HG03175 (cell line): Measurements from ENCODE around the gene CBX1.
"Not testable (repeated sequence)": the region's sequence is repeated elsewhere in the genome, so short reads cannot be mapped to it uniquely, and the experiment has no call there.

Experiments
- ATAC-seq: cut with Tn5 transposase; IDR thresholded peaks from one replicate; pipeline ENCODE4 v1.9.1; 2021; ENCODE audit warnings: mild to moderate bottlenecking, moderate library complexity; ENCODE audit not compliant: unreplicated experiment

The CBX1 gene

DNA sequence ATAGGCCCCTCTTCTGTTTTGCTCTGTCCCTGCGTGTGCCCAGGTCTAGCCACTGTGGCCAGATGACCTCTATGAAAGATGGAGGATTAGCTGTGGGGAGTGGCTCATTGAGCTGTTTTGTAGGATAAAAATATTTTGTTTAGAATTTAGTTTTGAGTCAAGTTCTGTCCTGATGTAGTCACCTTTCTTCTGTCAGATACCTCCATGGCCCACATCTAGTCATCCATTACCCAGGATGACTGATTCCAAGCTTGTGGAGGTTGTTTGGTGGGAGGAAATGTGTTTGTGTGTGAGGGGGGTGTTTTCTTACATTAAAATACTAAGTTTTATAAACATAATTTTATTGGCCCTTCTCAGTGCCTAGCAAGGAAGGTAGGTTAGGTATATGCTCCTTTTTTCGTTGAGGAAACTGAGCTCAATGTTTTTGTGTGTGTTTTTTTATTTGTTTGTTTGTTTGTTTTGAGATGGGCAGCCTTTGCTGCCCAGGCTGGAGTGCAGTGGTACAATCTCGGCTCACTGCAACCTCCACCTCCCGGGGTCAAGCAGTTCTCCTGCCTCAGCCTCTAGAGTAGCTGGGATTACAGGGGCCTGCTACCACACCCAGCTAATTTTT, 22.6 kb upstream of the CBX1 start:
- no peak for ATAC-seq

DNA sequence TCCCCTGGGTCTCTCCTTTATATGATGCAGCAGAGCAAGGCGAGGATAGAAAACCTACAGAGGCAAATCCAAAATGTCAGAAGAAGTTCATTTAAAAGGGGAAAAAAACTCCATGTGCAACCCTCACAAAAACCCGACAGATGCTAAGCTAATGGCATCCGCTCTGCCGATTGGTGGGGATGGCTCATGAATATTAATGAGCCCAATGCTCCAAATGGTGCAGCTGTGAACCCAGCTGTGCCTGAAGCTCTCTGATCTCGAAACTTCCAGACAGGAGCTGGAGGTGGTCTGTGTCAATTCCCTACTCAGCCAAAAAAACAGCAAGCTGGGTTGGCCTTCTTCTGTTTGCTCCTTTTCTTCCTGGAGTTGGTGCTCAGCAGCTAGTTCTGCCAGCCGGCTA, 21.8 kb upstream of the CBX1 start:
- ATAC-seq: no peak

DNA sequence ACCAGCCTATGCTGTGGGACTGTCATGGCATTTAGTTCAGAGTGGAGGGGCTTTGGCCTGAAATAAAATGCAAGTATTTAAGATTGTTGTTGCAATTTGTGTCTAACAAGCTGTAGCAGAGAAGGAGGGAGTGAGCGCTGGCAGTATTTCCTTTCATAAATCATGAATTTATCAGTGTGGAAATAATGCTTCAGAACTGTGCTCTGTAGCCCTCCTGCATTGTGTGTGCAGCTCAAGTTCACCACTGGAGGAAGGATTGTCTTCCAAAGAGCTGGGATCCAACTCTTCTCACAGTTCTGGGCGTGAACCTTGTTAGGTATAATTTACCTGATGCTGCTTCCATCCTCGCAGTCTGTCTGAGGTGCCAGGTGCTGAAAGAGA, 21.4 kb upstream of the CBX1 start:
- ATAC-seq: no peak

DNA sequence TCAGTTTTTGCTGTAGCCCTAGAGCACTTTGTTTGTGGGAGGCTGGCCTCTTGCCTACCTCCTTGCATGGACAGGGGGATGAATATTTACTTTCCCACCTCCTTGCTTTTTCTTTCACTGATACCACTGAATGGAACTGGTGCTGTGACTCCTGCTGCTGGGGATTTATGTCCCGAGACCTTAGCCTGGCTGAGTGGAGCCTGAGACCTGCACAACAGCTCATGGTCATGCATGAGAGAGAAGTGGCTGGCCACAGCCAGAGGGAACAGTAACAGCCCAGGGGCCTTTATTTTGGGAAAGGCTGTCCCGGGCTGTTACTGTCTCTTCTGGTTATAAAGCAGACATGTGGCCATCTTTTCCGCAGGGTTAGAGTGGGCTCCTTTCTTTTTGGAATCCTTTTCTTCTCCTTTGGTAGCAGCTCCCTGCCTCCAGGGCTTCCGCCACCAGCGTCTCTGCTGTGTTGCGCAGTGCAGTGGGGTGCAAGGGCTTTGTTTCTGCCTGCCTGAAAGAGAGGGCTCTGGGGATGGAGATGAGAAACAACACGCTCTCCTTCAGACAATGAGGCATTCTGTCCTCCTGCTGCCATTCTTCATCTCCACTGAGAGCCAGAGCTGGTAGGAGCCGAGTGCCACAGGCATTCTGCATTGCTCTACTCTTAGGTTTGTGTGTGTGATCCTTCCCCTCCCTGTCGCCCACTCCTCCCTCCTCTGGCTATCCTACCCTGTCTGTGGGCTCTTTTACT, 20.8 kb upstream of the CBX1 start:
- ATAC-seq: no peak

DNA sequence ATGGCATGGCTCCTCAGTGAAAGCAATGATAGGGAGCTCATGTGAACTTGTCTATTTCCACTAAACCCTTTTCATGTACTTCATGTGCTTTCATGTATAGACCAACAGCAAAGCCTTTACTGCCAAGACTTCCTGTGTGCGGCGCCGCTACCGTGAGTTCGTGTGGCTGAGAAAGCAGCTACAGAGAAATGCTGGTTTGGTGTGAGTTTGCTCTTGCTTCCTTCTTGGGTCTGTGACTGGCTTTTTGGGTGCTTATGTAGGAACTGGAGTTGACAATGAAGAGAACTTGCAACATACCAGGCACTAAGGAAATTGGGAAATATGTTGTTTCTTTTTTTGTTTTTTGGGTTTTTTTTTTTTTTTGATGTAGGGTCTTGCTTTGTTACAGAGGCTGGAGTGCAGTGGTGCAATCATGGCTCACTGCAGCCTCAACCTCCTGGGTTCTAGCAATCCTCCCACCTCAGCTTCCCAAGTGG, 12.0 kb upstream of the CBX1 start:
- ATAC-seq: no peak

GRCh38 chr17:48111937-48112241, 10.6 kb upstream of the CBX1 start:
- ATAC-seq: no peak

DNA sequence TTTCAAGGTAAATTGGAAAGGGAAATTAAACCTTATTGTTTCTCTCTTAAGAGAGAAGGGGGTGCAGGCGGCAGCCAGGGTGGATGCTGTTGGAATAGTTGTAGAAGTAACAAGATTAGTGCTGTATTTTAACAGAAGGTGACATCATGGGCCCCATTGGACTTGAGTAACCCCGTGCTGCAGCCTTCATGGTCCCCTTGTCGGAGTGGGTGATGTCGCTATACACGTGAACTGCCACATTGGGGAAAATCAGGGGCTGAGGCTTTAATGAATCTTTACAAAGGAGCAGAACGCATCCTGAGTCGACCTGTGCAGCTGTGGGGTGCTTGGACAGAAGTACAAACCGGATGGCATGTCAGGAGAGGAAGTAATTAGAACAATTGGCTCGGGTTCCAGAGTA, 9.5 kb upstream of the CBX1 start:
- ATAC-seq: no peak

DNA sequence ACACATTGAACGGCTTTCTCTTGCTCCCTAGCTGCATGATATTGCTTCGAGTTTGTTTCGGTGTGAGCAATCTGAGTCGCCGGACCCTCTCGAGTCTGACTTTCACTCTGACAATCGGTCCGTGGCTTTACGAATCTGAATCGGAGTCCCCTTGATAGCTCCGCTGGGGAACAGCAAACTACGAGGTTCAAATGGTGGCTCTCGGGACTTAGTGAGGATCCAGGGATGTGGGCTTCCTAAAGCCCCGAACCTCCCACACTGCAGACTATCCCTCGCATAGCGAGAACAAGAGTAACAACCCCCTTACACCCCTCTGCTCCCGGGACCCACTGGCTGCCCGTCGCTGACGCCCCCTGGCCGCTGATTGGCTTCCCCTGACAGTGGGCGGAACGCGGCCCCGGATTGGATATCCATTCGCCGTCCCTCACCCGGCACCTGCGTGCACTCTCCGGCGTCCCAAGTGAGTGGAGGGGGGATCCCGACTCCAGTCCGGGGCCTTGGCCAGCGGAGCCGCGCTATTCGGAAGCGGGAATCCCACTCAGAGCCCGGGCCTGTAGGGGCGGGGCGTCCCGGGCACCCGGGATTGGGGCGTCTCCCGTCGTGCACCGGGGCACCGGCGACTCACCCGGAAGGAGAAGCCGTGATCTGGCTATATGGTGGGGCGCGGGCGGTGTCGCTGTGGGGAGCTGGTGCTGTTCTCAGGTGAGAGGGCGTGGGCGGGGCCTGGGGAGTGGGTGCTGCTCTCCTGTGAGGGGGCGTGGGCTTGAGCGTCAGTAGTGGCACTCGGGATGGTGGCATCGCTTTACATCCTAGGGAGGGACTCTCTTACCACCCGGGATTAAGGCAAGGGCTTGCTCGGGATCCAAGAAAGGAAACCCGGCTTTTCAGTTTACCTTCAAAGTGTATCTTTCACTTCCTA, 6.1 kb upstream of the CBX1 start, which contains the start of gene SNX11:
Gene SNX11, plus strand, starts transcription at position 630 of the 919 bp plus-strand sequence. CDS start 4,278 bp downstream, outside the sequence.
- ATAC-seq: peak; percentile 81

DNA sequence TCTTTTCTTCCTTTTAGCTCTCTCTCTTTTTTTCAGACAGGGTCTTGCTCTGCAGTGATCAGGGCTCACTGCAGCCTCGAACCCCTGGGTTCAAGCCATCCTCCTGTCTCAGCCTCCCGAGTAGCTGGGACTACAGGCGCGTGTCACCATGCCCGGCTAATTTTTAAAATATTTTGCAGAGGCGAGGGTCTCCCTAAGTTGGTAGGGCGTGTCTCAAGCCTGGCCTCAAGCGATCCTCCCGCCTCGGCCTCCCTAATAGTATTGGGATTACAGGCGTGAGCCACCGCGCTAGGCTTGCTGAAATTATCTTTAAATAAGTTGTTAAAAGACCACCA, 5.5 kb upstream of the CBX1 start:
- no peak for ATAC-seq

DNA sequence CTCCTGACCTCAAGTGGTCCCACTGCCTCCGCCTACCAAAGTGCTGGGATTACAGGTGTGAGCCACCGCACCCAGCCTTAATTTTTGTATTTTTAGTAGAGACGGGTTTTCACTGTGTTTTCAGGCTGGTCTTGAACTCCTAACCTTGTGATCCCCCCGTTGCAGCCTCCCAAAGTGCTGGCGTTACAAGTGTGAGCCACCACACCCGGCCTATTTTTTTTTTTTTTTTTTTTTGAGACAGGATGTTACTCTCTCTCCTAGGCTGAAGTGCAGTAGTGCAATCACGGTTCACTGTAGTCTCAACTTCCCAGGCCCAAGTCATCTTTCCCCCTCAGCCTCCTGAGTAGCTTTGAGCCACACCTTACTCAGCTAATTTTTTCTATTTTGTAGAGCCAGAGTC, 3.2 kb upstream of the CBX1 start:
- no peak for ATAC-seq

- ATAC-seq: no peak
Observed at GRCh38 chr17:48102798-48103715, 1.8 kb upstream of the CBX1 start.

- ATAC-seq: no peak
Observed at GRCh38 chr17:48102043-48102750, 919 bp upstream of the CBX1 start.

GRCh38 chr17:48100591-48101011, 677 bp downstream of the CBX1 start:
- no peak for ATAC-seq

- ATAC-seq: no peak
Observed at GRCh38 chr17:48100160-48100559, 1.1 kb downstream of the CBX1 start.

DNA sequence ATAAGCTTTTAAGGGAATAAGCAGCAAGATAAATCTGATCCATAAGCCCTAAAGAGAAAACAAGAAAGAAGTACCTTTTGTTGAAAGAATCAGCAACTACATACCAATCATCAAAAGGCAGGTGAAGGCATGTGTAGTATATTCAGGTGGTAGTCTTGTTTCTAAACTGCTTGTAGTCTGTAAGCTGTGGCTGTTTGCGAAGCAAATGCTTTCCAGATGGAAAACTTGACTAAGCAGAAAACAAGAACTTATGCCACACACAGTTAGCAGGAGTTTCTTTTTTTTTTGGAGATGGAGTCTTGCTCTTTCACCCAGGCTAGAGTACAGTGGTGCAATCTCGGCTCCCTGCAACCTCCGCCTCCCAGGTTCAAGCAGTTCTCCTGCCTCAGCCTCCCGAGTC, 5.7 kb downstream of the CBX1 start:
- no peak for ATAC-seq

DNA sequence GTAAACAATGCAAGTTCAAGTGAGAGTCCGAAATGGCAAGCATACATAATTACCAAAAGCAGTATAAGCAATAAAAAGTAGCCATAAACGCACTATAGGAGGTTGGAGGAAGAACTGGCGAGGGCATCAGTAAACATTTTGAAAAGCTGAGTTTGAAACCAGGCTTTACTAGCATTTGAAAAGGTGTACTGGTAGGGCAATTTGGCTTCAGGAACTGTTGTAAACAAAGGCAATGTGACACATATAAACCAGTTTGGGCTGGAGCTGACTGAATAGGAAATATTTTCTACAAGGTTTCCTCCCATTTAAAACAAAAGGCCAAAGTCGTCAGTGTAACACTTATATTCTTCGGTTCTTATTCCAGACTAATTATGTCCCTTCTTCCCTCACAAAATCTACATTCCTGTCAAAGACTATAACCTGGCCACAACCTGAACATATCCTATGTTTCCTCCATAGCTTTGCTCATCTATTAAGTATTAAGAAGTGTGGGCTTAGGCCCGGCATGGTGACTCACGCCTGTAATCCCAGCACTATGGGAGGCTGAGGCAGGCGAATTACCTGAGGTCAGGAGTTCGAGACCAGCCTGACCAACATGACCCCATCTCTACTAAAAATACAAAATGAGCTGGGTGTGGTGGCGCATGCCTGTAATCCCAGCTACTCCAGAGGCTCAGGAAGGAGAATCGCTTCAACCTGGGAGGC, 7.8 kb downstream of the CBX1 start:
- no peak for ATAC-seq

- ATAC-seq: no peak
Observed at GRCh38 chr17:48084932-48085331, 16.3 kb downstream of the CBX1 start.

- no peak for ATAC-seq
Observed at GRCh38 chr17:48081858-48082257, 19.4 kb downstream of the CBX1 start.

- not testable (repeated sequence) for ATAC-seq
Observed at GRCh38 chr17:48077152-48077551, 24.1 kb downstream of the CBX1 start.
